GM21619 (cell line): ENCODE data around the gene PSMG3.

Experiments used
- ATAC-seq: cut with Tn5 transposase; IDR thresholded peaks from one replicate; pipeline ENCODE4 v1.9.1; 2021; ENCODE audit not compliant: unreplicated experiment

Gene PSMG3

GRCh38 chr7:1580422-1581030 lies 10.7 kb upstream of the PSMG3 start:
- ATAC-seq, result no peak

- no peak for ATAC-seq
Observed at GRCh38 chr7:1579481-1580421, 9.9 kb upstream of the PSMG3 start.

GRCh38 chr7:1578513-1578912 lies 8.7 kb upstream of the PSMG3 start:
- no peak for ATAC-seq

- no peak for ATAC-seq
Observed at GRCh38 chr7:1576521-1577253, 6.9 kb upstream of the PSMG3 start.

GRCh38 chr7:1575809-1576208 lies 6.0 kb upstream of the PSMG3 start:
- ATAC-seq, result no peak

GRCh38 chr7:1572111-1572822 lies 2.4 kb upstream of the PSMG3 start:
- ATAC-seq, result no peak

- ATAC-seq, result no peak
Observed at GRCh38 chr7:1569440-1569832, 396 bp downstream of the PSMG3 start.

- no peak for ATAC-seq
Observed at GRCh38 chr7:1569016-1569415, 816 bp downstream of the PSMG3 start.

GRCh38 chr7:1567896-1568510 lies 1.8 kb downstream of the PSMG3 start:
- ATAC-seq, result no peak

- no peak for ATAC-seq
Observed at GRCh38 chr7:1567049-1567771, 2.6 kb downstream of the PSMG3 start.

- no peak for ATAC-seq
Observed at GRCh38 chr7:1566687-1567048, 3.2 kb downstream of the PSMG3 start.

GRCh38 chr7:1564603-1565022 lies 5.2 kb downstream of the PSMG3 start:
- ATAC-seq, result no peak

GRCh38 chr7:1563981-1564602 lies 5.7 kb downstream of the PSMG3 start:
- ATAC-seq, result no peak

GRCh38 chr7:1562597-1563051 lies 7.2 kb downstream of the PSMG3 start:
- ATAC-seq, result no peak

GRCh38 chr7:1562116-1562515 lies 7.7 kb downstream of the PSMG3 start:
- ATAC-seq, result no peak

- no peak for ATAC-seq
Observed at GRCh38 chr7:1561036-1561940, 8.5 kb downstream of the PSMG3 start.

GRCh38 chr7:1560620-1561031 lies 9.2 kb downstream of the PSMG3 start:
- ATAC-seq, result no peak
